ENCODE results near the gene L3MBTL1.

The L3MBTL1 gene

GRCh38 chr20:43467589-43467988 lies 39.9 kb upstream of the L3MBTL1 start:
- no peak overlapping the region for H2BK12ac ChIP-seq (ENCODE audit: low read length)
- H3K9me3 ChIP-seq (replicated peaks in 1 of 2; ENCODE audit: control insufficient read depth in 2 of 2, insufficient read depth in 1 of 2, low read depth in 1 of 2, low read length in 2 of 2): no peaks in the 10 kb centered on the region
- H3K18ac ChIP-seq (ENCODE audit: low read length): no peak overlapping the region
- H4K8ac ChIP-seq (ENCODE audit: low read depth, low read length): no peak overlapping the region
- H3K4me1 ChIP-seq (ENCODE audit: control insufficient read depth in 2 of 2, insufficient read depth in 1 of 2, low read depth in 1 of 2, low read length in 2 of 2): no peaks in the 10 kb centered on the region
- no peak overlapping the region for H3K23ac ChIP-seq (ENCODE audit: low read depth, low read length, poor library complexity)
- H2BK5ac ChIP-seq (ENCODE audit: low read length): no peak overlapping the region
- H4K91ac ChIP-seq (ENCODE audit: low read depth, low read length, poor library complexity): no peak overlapping the region
- no peak for DNase-seq (ENCODE audit: low spot score)
- H3K9ac ChIP-seq (ENCODE audit: low read depth, low read length, poor library complexity): no peak overlapping the region
- H2BK120ac ChIP-seq (ENCODE audit: low read depth, low read length): no peak overlapping the region
- no peak overlapping the region for H3K27ac ChIP-seq (replicated peaks; ENCODE audit: low read length)
- WGBS, 2 donors (ENCODE audit: extremely low coverage in 2 of 2, insufficient read length in 2 of 2, insufficient replicate concordance in 1 of 2): no CpG with 5 or more reads among the region's 1 CpG
- no peak overlapping the region for H2AK5ac ChIP-seq (ENCODE audit: low read depth, low read length)
- H2BK15ac ChIP-seq (ENCODE audit: low read length): no peak overlapping the region
- H3K27me3 ChIP-seq (ENCODE audit: control insufficient read depth in 3 of 3, insufficient read depth in 3 of 3, low read depth in 1 of 3, low read length in 3 of 3): no peaks in the 10 kb centered on the region
- H3K4ac ChIP-seq (ENCODE audit: low read length): no peak overlapping the region
- peaks cover 2% of the 10 kb centered on the region for H3K79me1 ChIP-seq (ENCODE audit: low read depth, low read length)
- H3K14ac ChIP-seq (ENCODE audit: low read length): no peak overlapping the region
- peaks cover 12 to 67% of the 10 kb centered on the region in 2 donors for H3K36me3 ChIP-seq (replicated peaks in 1 of 2; ENCODE audit: control insufficient read depth in 2 of 2, insufficient read depth in 2 of 2, low read length in 2 of 2)
- H3K4me3 ChIP-seq (ENCODE audit: low read length in 2 of 2): no peak overlapping the region
- no peak overlapping the region for H3K4me2 ChIP-seq (ENCODE audit: insufficient read depth, low read length, poor library complexity, severe bottlenecking)
- no peak overlapping the region for H2AFZ ChIP-seq (ENCODE audit: low read length)

- Histone ChIP-seq H3K4ac (ENCODE audit: low read length) (no peak overlapping the region), H2BK5ac (ENCODE audit: low read length) (no peak overlapping the region)
Measured at GRCh38 chr20:43472671-43473380, 34.7 kb upstream of the L3MBTL1 start.

GRCh38 chr20:43473381-43473704 lies 34.2 kb upstream of the L3MBTL1 start:
- Histone ChIP-seq H2AFZ (ENCODE audit: low read length) (no peak overlapping the region), H3K4me1 (ENCODE audit: control insufficient read depth in 2 of 2, insufficient read depth in 1 of 2, low read depth in 1 of 2, low read length in 2 of 2) (no peaks in the 10 kb centered on the region), H2AK5ac (ENCODE audit: low read depth, low read length) (no peak overlapping the region), H3K4ac (ENCODE audit: low read length) (no peak overlapping the region), H3K9ac (ENCODE audit: low read depth, low read length, poor library complexity) (no peak overlapping the region), H3K27ac (replicated peaks; ENCODE audit: low read length) (no peak overlapping the region), H2BK120ac (ENCODE audit: low read depth, low read length) (no peak overlapping the region), H4K91ac (ENCODE audit: low read depth, low read length, poor library complexity) (no peak overlapping the region), H3K79me1 (ENCODE audit: low read depth, low read length) (peaks cover 2% of the 10 kb centered on the region), H2BK12ac (ENCODE audit: low read length) (no peak overlapping the region), H3K36me3 (replicated peaks in 1 of 2; ENCODE audit: control insufficient read depth in 2 of 2, insufficient read depth in 2 of 2, low read length in 2 of 2) (peaks cover 2 to 12% of the 10 kb centered on the region in 2 donors), H2BK5ac (ENCODE audit: low read length) (no peak overlapping the region), H3K4me3 (ENCODE audit: low read length in 2 of 2) (no peak overlapping the region), H3K4me2 (ENCODE audit: insufficient read depth, low read length, poor library complexity, severe bottlenecking) (no peak overlapping the region), H4K8ac (ENCODE audit: low read depth, low read length) (no peak overlapping the region), H3K27me3 (ENCODE audit: control insufficient read depth in 3 of 3, insufficient read depth in 3 of 3, low read depth in 1 of 3, low read length in 3 of 3) (no peaks in the 10 kb centered on the region), H3K23ac (ENCODE audit: low read depth, low read length, poor library complexity) (no peak overlapping the region), H3K18ac (ENCODE audit: low read length) (no peak overlapping the region), H3K14ac (ENCODE audit: low read length) (no peak overlapping the region), H2BK15ac (ENCODE audit: low read length) (no peak overlapping the region), H3K9me3 (replicated peaks in 1 of 2; ENCODE audit: control insufficient read depth in 2 of 2, insufficient read depth in 1 of 2, low read depth in 1 of 2, low read length in 2 of 2) (no peaks in the 10 kb centered on the region)
- DNase-seq (ENCODE audit: low spot score): no peak
- no CpG with 5 or more reads among the region's 4 CpGs for WGBS, 2 donors (ENCODE audit: extremely low coverage in 2 of 2, insufficient read length in 2 of 2, insufficient replicate concordance in 1 of 2)

More at GRCh38 chr20:43472671-43473380, 34.7 kb upstream of the L3MBTL1 start:
- Histone ChIP-seq H3K4me2 (ENCODE audit: insufficient read depth, low read length, poor library complexity, severe bottlenecking) (no peak overlapping the region), H3K14ac (ENCODE audit: low read length) (no peak overlapping the region), H3K36me3 (replicated peaks in 1 of 2; ENCODE audit: control insufficient read depth in 2 of 2, insufficient read depth in 2 of 2, low read length in 2 of 2) (peaks cover 2 to 16% of the 10 kb centered on the region in 2 donors), H2AK5ac (ENCODE audit: low read depth, low read length) (no peak overlapping the region), H4K91ac (ENCODE audit: low read depth, low read length, poor library complexity) (no peak overlapping the region), H3K9me3 (replicated peaks in 1 of 2; ENCODE audit: control insufficient read depth in 2 of 2, insufficient read depth in 1 of 2, low read depth in 1 of 2, low read length in 2 of 2) (no peaks in the 10 kb centered on the region), H3K79me1 (ENCODE audit: low read depth, low read length) (peaks cover 2% of the 10 kb centered on the region), H3K4me3 (ENCODE audit: low read length in 2 of 2) (no peak overlapping the region), H2BK120ac (ENCODE audit: low read depth, low read length) (no peak overlapping the region), H3K27ac (replicated peaks; ENCODE audit: low read length) (no peak overlapping the region), H2BK12ac (ENCODE audit: low read length) (no peak overlapping the region), H2BK15ac (ENCODE audit: low read length) (no peak overlapping the region), H3K27me3 (ENCODE audit: control insufficient read depth in 3 of 3, insufficient read depth in 3 of 3, low read depth in 1 of 3, low read length in 3 of 3) (no peaks in the 10 kb centered on the region), H4K8ac (ENCODE audit: low read depth, low read length) (no peak overlapping the region), H3K18ac (ENCODE audit: low read length) (no peak overlapping the region), H3K23ac (ENCODE audit: low read depth, low read length, poor library complexity) (no peak overlapping the region), H3K9ac (ENCODE audit: low read depth, low read length, poor library complexity) (no peak overlapping the region), H2AFZ (ENCODE audit: low read length) (no peak overlapping the region), H3K4me1 (ENCODE audit: control insufficient read depth in 2 of 2, insufficient read depth in 1 of 2, low read depth in 1 of 2, low read length in 2 of 2) (no peaks in the 10 kb centered on the region)
- 100% methylated on average over 1 of the region's 11 CpGs; no CpG with 5 or more reads in 1 of the 2 donors for WGBS, 2 donors (ENCODE audit: extremely low coverage in 2 of 2, insufficient read length in 2 of 2, insufficient replicate concordance in 1 of 2)
- DNase-seq (ENCODE audit: low spot score): no peak

GRCh38 chr20:43477193-43477592 lies 30.3 kb upstream of the L3MBTL1 start:
- Histone ChIP-seq H3K9me3 (replicated peaks in 1 of 2; ENCODE audit: control insufficient read depth in 2 of 2, insufficient read depth in 1 of 2, low read depth in 1 of 2, low read length in 2 of 2) (peaks cover 0 to 3% of the 10 kb centered on the region in 2 donors), H2BK15ac (ENCODE audit: low read length) (no peak overlapping the region), H3K36me3 (replicated peaks in 1 of 2; ENCODE audit: control insufficient read depth in 2 of 2, insufficient read depth in 2 of 2, low read length in 2 of 2) (no peaks in the 10 kb centered on the region), H2AK5ac (ENCODE audit: low read depth, low read length) (no peak overlapping the region), H3K4ac (ENCODE audit: low read length) (no peak overlapping the region), H3K4me2 (ENCODE audit: insufficient read depth, low read length, poor library complexity, severe bottlenecking) (no peak overlapping the region), H2BK12ac (ENCODE audit: low read length) (no peak overlapping the region), H3K9ac (ENCODE audit: low read depth, low read length, poor library complexity) (no peak overlapping the region), H3K18ac (ENCODE audit: low read length) (no peak overlapping the region), H2BK120ac (ENCODE audit: low read depth, low read length) (no peak overlapping the region), H3K4me3 (ENCODE audit: low read length in 2 of 2) (no peak overlapping the region), H4K91ac (ENCODE audit: low read depth, low read length, poor library complexity) (no peak overlapping the region), H3K14ac (ENCODE audit: low read length) (no peak overlapping the region), H2BK5ac (ENCODE audit: low read length) (no peak overlapping the region), H3K23ac (ENCODE audit: low read depth, low read length, poor library complexity) (no peak overlapping the region), H3K79me1 (ENCODE audit: low read depth, low read length) (no peaks in the 10 kb centered on the region), H4K8ac (ENCODE audit: low read depth, low read length) (no peak overlapping the region), H3K4me1 (ENCODE audit: control insufficient read depth in 2 of 2, insufficient read depth in 1 of 2, low read depth in 1 of 2, low read length in 2 of 2) (no peaks in the 10 kb centered on the region), H2AFZ (ENCODE audit: low read length) (no peak overlapping the region), H3K27me3 (ENCODE audit: control insufficient read depth in 3 of 3, insufficient read depth in 3 of 3, low read depth in 1 of 3, low read length in 3 of 3) (no peaks in the 10 kb centered on the region), H3K27ac (replicated peaks; ENCODE audit: low read length) (no peak overlapping the region)
- no peak for DNase-seq (ENCODE audit: low spot score)
- WGBS, 2 donors (ENCODE audit: extremely low coverage in 2 of 2, insufficient read length in 2 of 2, insufficient replicate concordance in 1 of 2): no CpG with 5 or more reads among the region's 3 CpGs

Data from neuronal stem cell (in vitro differentiated cells).